ENCODE measurements around the gene TMEM121. TPM values are rescaled to one million over a fixed set of nuclear protein-coding genes. Genes with fewer than 3 reads are reported as not detected.
"Not testable (repeated sequence)": the region's sequence is repeated elsewhere in the genome, so short reads cannot be mapped to it uniquely, and the experiment has no call there.

Gene TMEM121
- total and polyA plus RNA-seq, 2 of the 8 experiments (the other 6 are each of a cell fraction or from before 2014, with no cell fraction given) = 1.9 TPM; not detected in 1

GRCh38 chr14:105575016-105575700, 48.8 kb downstream of the TMEM121 start:
- WGBS, 2 experiments (ENCODE audit: extremely low coverage in 1 of 2, insufficient coverage in 1 of 2, insufficient read length in 1 of 2, insufficient replicate concordance in 2 of 2, low coverage in 1 of 2, low lambda C conversion rate in 2 of 2, missing lambda C conversion rate in 1 of 2) = no CpG with 5 or more reads among the region's 17 CpGs
- POLR2A ChIA-PET (ENCODE audit: partially characterized antibody) = not testable (repeated sequence)

More at GRCh38 chr14:105575016-105575700, 48.8 kb downstream of the TMEM121 start:
- H3K18ac ChIP-seq (ENCODE audit: extremely low read depth, low read length); H2BK15ac ChIP-seq (ENCODE audit: low read length); FAIRE-seq; H3K56ac ChIP-seq (replicated peaks; ENCODE audit: insufficient read length, low read depth, low read length); H3K23ac ChIP-seq (ENCODE audit: insufficient read length); H2AFZ ChIP-seq (ENCODE audit: low read length); H4K20me1 ChIP-seq (replicated peaks in 1 of 2; ENCODE audit: control insufficient read depth in 1 of 2, insufficient read depth in 2 of 2, low read length in 2 of 2); H3K27ac ChIP-seq (ENCODE audit: low read depth, low read length); H3K4ac ChIP-seq (replicated peaks; ENCODE audit: insufficient read length, low read depth, low read length); CTCF ChIA-PET (ENCODE audit: partially characterized antibody); H3K14ac ChIP-seq (ENCODE audit: insufficient read length); H2BK12ac ChIP-seq (ENCODE audit: low read depth, low read length); H3K4me2 ChIP-seq (ENCODE audit: insufficient read depth in 1 of 2, low read depth in 2 of 2, low read length in 2 of 2); H2AK5ac ChIP-seq (ENCODE audit: low read depth, low read length); H3K79me2 ChIP-seq (ENCODE audit: control insufficient read depth in 1 of 2, insufficient read depth in 2 of 2, low read length in 2 of 2); H3K23me2 ChIP-seq (ENCODE audit: low read depth, low read length); H2BK120ac ChIP-seq (replicated peaks; ENCODE audit: low read depth, low read length); H3K27me3 ChIP-seq (replicated peaks in 1 of 4; ENCODE audit: control insufficient read depth in 3 of 4, extremely low read depth in 1 of 4, insufficient read depth in 3 of 4, low read length in 3 of 4); H2BK5ac ChIP-seq (ENCODE audit: low read depth, low read length); H4K8ac ChIP-seq (ENCODE audit: extremely low read depth, insufficient read depth, low read length); H3K4me3 ChIP-seq (ENCODE audit: extremely low read depth in 1 of 4, insufficient read depth in 2 of 4, low read depth in 3 of 4, low read length in 4 of 4); DNase-seq (ENCODE audit: low read depth in 1 of 2, low spot score in 2 of 2); H3K9ac ChIP-seq (replicated peaks in 1 of 4; ENCODE audit: extremely low read depth in 1 of 4, low read depth in 3 of 4, low read length in 3 of 4); H2BK20ac ChIP-seq (ENCODE audit: low read length); H3K36me3 ChIP-seq (ENCODE audit: control insufficient read depth in 2 of 4, insufficient read depth in 4 of 4, low read length in 3 of 4); H4K91ac ChIP-seq (replicated peaks; ENCODE audit: insufficient read length, low read length); H4K5ac ChIP-seq (ENCODE audit: insufficient read length, low read depth, low read length); H3K79me1 ChIP-seq (ENCODE audit: low read depth, low read length); H3K4me1 ChIP-seq (replicated peaks in 1 of 4; ENCODE audit: control insufficient read depth in 3 of 4, insufficient read depth in 4 of 4, low read length in 3 of 4): not testable (repeated sequence)
- H3K9me3 ChIP-seq (ENCODE audit: insufficient read depth in 2 of 2, low read depth in 1 of 2, low read length in 1 of 2) = peaks cover 27 to 48% of the 10 kb centered on the region in 2 experiments

Measured in H1 (cell line).